Activated CD4-positive, alpha-beta T cell treated with anti-CD3 and anti-CD28 coated beads, Interleukin-2, amount 50 U/mL, for 48 hours (primary cell): ENCODE measurements around the gene MMP26.

Experiments used
- DNase-seq, 2 experiments: peaks; one replicate each; pipeline ENCODE4 v3.0.0-alpha.2; 2020

MMP26 gene

DNA sequence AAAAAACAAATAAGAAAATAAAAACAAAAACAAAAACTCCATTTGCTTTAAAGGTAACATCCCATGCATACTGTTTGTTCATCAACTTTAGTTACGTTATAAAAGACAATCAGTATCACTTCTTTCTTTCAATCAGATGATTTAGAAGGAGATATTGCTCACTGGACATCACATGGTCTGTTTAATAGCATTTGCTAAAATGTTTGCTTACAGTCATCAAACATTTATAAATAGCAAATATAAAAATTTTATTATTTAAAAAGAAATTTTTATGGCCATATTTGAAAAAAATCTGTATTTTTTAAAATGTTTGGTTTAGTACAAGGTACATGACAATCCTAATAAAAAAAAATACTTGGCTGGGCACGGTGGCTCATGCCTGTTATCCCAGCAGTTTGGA lies 22.6 kb downstream of the MMP26 start:
- no peak for DNase-seq

DNA sequence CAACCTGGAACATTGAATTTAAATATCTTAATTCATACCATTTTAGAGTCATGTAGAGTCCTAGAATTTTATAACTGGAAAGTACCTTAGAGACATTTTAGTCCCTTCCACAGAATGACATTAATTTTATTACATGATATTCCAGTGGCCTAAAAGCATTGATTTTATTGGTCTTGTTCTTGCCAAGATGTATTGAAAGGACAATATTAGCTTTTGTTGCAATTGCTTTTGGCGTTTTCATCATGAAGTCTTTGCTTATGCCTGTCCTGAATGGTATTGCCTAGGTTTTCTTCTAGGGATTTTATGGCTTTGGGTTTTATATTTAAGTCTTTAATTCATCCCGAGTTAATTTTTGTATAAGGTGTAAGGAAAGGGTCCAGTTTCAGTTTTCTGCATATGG lies 36.2 kb downstream of the MMP26 start:
- DNase-seq = no peak

DNA sequence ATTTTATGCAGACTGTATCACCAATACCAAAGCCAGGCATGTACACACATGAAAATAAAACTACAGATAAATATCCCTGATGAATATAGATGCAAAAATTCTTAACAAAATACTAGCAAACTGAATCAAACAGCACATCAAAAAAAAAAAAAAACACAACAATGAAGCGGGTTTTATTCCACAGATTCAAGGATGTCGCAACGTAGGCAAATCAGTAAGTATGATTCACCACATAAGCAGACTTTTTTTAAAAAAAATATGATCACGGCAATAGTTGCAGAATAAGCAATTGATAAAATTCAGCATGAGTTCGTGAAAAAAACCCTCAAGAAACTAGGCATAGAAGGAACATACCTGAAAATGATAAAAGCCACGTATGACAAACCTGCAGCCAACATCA lies 43.9 kb downstream of the MMP26 start:
- no peak for DNase-seq

DNA sequence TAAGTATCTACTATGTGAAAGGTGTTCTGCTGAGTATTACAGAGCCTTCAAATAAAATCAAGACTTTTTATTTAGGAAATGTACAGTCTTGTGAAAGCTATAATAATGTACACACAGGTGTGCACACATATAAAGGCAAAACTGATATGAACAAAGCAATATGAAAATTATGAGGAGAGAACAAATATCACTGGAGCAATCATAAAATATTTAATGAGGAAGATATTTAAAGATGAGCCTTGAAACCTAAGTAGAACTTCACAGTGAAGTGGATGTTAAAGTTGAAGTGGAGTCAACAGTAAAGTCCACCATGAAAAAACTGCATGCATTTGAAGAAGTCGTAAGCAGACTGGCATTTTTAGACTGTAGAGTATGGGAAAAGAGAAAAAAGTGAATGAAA lies 46.6 kb downstream of the MMP26 start:
- DNase-seq = no peak
